GM19328 (cell line): ENCODE results near the gene PSMC5.
"Not testable (repeated sequence)": the region's sequence is repeated elsewhere in the genome, so short reads cannot be mapped to it uniquely, and the experiment has no call there.

Source experiments
- ATAC-seq: cut with Tn5 transposase; IDR thresholded peaks from one replicate; pipeline ENCODE4 v1.9.1; 2021; ENCODE audit warnings: mild to moderate bottlenecking, moderate library complexity; ENCODE audit not compliant: unreplicated experiment

The PSMC5 gene

GRCh38 chr17:63827002-63827800 lies at the start of gene PSMC5, which contains the start of gene FTSJ3:
Gene PSMC5, plus strand, starts transcription at chr17:63827431. Its CDS starts 60 bp downstream, at chr17:63827491.
Gene FTSJ3, minus strand, starts transcription at chr17:63827663. Its CDS starts 761 bp downstream, at chr17:63826902.
- peak; percentile 88 for ATAC-seq

- ATAC-seq: no peak
Measured at GRCh38 chr17:63780507-63780906, 46.7 kb upstream of the PSMC5 start.

- ATAC-seq: no peak
Measured at GRCh38 chr17:63780928-63781327, 46.3 kb upstream of the PSMC5 start.

GRCh38 chr17:63783522-63783921 lies 43.7 kb upstream of the PSMC5 start:
- no peak for ATAC-seq

GRCh38 chr17:63785556-63785955 lies 41.7 kb upstream of the PSMC5 start:
- ATAC-seq: no peak

DNA sequence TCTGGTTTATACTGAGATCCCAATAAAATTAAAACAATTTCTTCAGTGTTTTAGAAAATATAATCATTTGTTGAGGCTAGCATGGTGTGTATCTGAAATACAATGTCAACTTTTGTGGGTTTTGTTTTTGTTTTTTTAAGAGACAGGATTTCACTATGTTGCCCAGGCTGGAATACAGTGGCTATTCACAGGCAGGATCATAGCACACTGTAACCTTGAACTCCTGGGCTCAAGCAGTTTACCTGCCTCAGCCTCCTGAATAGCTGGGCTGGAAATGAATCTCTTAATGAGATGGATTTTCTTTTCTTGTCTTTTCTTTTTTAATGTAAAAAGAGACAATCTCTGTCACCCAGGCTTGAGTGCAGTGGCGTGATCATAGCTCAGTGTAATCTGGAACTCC lies 41.1 kb upstream of the PSMC5 start:
- no peak for ATAC-seq

DNA sequence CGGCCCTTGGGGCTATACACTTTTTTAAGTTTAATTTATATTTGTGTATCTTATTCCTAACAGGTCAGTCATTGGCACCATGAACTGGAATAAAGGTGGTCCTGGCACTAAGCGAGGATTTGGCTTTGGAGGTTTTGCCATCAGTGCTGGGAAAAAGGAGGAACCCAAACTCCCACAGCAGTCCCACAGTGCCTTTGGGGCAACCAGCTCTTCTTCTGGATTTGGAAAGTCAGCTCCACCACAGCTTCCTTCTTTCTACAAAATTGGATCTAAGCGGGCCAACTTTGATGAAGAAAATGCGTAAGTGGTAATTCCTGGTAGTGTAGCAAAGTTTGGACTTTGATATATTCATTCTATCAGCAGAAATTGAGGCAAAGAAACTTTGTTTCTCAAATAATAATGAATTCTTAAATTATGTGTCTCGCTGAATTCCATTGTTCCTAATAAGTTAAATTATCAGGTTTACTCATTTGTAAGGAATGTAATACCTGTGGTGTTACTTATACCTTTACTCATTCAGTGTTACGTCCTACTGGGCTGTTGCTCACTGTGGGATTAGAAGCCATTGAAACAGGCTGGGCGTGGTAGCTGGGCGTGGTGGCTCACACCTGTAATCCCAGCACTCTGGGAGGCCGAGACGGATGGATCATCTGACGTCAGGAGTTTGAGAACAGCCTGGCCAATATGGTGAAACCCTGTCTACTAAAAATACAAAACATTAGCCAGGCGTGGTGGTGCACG lies 40.1 kb upstream of the PSMC5 start:
- no peak for ATAC-seq

- no peak for ATAC-seq
Measured at GRCh38 chr17:63790057-63790456, 37.2 kb upstream of the PSMC5 start.

DNA sequence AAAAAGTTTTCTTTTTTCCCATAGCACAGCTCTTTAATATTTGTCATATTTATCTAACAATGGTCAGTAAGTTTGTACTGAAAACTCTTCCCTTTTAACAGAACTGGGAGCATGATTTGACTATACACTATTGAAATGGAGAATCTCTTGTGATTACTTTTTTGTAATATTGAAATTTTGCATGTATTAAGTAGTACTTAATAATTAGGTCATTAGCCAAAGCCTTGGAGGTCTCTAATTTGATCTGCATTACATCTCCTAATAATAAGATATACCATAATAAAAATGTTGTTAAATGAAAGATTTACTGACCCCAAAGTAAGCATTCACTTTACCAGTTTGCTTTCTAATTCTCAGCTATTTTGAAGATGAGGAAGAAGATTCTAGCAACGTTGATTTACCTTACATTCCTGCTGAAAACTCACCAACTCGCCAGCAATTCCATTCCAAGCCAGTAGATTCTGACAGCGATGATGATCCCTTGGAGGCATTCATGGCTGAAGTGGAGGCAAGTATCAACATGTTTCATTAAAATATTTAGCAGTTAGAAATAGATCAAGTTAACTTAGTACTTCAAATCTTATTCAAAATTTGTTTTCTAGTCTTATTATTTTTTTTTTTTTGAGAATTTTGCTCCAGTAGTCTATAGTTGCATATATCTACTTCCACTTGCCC lies 35.0 kb upstream of the PSMC5 start:
- no peak for ATAC-seq

DNA sequence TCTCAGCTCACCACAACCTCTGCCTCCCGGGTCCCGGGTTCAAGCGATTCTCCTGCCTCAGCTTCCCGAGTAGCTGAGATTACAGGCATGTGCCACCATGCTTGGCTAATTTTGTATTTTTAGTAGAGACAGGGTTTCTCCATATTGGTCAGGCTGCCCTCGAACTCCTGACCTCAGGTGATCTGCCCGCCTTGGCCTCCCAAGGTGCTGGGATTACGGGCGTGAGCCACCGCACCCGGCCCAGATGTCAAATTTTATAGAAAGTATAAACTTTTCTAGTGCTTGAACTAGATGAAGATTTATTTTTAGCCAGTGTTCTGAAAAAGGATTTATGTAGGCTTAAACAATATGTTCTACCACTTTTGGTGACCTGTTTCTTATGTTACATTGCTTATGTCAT lies 30.9 kb upstream of the PSMC5 start:
- ATAC-seq: not testable (repeated sequence)

DNA sequence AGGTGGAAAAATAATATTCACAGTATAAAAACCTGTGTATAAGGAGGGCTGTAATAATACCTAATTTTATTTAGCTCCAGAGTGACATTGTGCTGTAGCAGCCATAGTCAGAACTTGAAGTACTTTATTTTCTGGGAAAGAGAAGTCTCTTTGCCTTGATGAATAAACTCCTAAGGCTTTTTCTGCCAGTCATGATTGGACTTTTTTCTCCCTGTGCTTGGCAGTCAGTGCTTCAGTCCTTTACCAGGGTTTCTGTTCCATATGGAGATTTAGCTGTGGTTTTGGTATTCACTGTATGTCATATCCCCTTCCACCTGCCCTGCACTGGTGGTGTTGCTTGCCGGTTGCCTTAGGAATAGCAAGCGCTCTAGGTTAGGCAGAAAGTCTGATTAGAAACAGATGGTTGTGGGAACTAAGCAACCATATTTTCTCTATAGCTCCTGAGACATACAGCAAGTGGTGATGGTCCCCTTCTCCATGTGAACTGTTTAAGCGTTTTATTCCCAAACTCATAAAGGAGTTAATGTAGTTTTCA lies 28.6 kb upstream of the PSMC5 start:
- ATAC-seq: no peak

DNA sequence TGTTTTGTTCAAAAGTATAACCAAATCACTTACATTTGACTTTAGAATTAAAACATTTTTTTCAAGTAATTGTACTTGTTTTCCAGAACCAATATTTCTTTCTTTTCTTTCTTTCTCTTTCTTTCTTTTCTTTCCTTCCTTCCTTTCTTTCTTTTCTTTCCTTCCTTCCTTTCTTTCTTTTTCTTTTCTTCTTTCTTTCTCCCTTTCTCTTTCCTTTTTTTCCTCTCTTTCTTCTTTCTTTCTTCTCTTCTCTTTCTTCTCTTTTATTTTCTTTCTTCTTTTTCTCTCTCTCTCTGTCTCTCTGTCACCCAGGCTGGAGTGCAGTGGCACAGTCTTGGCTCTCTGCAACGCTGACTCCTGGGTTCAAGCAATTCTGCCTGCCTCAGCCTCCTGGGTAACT lies 26.4 kb upstream of the PSMC5 start:
- no peak for ATAC-seq

- ATAC-seq: no peak
Measured at GRCh38 chr17:63804328-63804727, 22.9 kb upstream of the PSMC5 start.

- ATAC-seq: no peak
Measured at GRCh38 chr17:63805591-63805990, 21.6 kb upstream of the PSMC5 start.

- no peak for ATAC-seq
Measured at GRCh38 chr17:63809970-63810369, 17.3 kb upstream of the PSMC5 start.

DNA sequence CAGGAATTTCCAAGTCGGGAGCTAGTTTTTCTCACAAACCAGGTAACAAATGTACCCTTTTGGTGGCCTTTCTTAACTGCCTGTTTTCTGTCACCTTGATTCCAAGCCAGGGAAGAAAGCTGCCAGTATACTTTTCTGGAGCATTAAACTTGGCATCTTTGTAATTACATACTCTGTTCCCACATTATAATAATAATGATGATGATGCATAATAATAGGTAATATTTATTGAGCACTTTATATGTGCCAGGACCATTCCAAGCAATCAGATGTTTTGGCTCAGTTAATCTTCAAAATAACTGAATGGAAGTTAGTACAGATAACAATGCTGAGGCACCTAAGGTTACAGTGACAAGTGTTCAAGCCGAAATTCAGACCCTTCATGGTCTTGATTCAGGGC lies 11.1 kb upstream of the PSMC5 start:
- no peak for ATAC-seq

DNA sequence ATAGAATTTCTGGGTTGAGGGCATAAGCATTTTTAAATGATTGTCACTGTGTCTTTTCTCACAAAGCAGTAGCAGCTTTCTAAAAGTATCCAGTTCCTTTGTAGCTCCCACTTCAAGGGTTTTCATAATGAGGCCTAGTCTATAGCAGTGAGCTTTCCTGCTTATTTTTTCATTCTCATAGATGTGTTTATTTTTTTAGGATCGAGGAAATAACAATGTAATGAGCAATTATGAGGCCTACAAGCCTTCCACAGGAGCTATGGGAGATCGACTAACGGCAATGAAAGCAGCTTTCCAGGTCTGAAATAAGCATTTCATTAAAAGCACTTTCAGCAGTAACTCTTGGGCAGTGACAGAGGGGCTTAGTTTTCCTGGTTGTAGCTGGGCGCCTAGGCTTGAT lies 10.6 kb upstream of the PSMC5 start:
- no peak for ATAC-seq

DNA sequence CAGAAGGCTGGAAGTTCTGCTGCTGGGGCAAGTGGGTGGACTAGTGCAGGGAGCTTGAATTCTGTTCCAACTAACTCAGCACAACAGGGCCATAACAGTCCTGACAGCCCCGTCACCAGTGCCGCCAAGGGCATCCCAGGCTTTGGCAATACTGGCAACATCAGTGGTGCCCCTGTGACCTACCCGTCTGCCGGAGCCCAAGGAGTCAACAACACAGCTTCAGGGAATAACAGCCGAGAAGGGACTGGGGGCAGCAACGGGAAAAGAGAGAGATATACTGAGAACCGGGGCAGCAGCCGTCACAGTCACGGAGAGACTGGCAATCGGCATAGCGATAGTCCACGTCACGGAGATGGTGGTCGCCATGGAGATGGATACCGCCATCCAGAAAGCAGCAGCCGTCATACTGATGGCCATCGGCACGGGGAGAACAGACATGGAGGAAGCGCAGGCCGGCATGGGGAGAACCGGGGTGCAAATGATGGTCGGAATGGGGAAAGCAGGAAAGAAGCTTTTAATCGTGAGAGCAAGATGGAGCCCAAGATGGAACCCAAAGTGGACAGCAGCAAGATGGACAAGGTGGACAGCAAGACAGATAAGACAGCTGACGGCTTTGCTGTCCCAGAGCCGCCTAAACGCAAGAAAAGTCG lies 9.4 kb upstream of the PSMC5 start:
- no peak for ATAC-seq

DNA sequence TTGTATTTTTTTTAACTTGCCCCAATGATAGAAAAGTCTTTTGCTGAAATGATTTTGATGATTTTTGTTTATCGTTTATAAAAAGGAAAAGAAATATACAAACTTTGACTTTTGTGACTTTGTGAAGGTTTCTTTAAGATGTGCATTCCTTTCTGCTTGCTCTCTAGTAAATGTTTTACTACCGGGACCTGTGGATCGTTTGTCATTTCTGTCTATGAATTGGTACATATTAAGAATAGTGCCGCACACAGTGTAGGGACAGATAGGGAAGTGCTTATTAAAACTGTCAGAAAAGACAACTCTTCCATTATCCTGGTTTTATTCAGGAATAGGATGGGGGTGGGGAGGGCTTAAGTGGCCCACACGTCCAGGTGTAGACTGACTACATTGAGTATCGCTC lies 8.1 kb upstream of the PSMC5 start:
- ATAC-seq: no peak

DNA sequence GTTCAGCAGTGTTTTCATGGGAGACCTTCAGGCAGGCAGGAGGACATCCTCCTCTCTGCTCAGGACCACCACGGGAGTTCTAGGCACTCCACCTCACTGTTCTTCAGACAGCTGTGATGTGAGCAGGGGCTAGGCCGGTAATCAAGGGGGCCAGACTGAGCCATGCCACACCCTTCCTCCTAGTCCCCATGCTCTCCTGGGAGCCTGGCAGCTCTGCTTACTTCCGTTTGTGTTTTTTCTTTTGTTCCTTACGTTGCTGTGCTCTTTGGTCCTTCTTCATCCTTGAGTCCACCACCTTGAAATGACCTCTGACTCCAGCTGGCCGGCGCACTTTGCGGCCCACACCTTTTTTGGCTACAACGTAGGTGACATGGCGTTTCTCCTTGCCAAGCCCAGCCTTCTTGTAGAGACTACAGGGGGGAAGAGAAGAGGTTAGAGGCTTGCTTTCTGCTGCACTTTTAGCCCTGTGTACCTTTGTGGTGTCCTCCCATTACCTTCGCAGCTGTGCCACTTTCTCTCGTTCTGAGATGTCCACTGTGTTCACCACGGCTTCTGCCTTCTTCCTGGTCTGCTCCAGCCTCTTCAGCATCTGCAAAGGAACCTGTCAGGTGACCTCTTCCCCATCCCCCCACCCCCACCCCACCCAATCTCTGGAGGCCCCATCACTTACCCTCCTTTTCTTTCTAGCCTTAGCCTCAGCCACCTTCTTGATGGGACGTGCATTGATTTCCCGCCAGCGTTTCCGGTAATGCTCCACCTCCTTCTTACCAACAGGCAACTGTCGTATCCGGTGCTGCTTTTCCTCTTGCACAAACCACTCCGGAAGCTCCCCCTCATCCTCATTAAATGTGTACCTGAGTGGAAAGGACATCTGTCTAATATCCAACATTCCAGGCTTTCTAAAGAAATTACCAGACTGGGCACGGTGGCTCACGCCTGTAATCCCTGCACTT lies 7.4 kb upstream of the PSMC5 start:
- no peak for ATAC-seq
